HepG2 (cell line): ENCODE data around the gene MUC21. TPM values are rescaled to one million over a fixed set of nuclear protein-coding genes. Genes with fewer than 3 reads are reported as not detected.

Experiments used
- AGO2 ChIP-seq: fragments of 200-400 bp; formaldehyde crosslinking; optimal IDR thresholded peaks from 2 replicates; pipeline ENCODE3; 2017; ENCODE audit warnings: mild to moderate bottlenecking, low read depth, low read length, moderate library complexity
- KLF13 ChIP-seq: sonication (generic); formaldehyde crosslinking; IDR thresholded peaks from 2 replicates; pipeline ENCODE4 v1.4.0; 2020; ENCODE audit warnings: mild to moderate bottlenecking, missing genetic modification reagents
- MBD4 ChIP-seq: IDR thresholded peaks from 2 replicates; pipeline ENCODE4 v1.6.1; 2012; ENCODE audit warnings: low read length, inconsistent platforms, borderline replicate concordance
- MZF1 ChIP-seq: sonication (generic); formaldehyde crosslinking; IDR thresholded peaks from 2 replicates; pipeline ENCODE4 v1.8.1; 2023; ENCODE audit warnings: mild to moderate bottlenecking, missing genetic modification reagents, borderline replicate concordance
- ZNF615 ChIP-seq: sonication (generic); formaldehyde crosslinking; IDR thresholded peaks from 2 replicates; pipeline ENCODE4 v1.5.0; 2020; ENCODE audit warnings: mild to moderate bottlenecking, missing genetic modification reagents, borderline replicate concordance
- polyA plus RNA-seq, 8 experiments: library from polyadenylated mRNA; depleted of rRNA in 3 of 8; stranded (reverse) in 7 of 8; unstranded in 1 of 8; fragments of >200 nt; fragmentation: Illumina TruSeq in 4 of 8; extraction: Trizol in 4 of 8; gene quantifications; 2 replicates each; pipeline versions ENCODE4 v1.2.1 to v1.2.3, GENCODE V29; 2011 to 2016; ENCODE audit warnings: low read depth in 4 of 8, missing spikeins in 1 of 8, mixed read lengths in 1 of 8; ENCODE audit not compliant: insufficient read depth in 1 of 8
- total RNA-seq, 5 experiments: library from RNA; depleted of rRNA; stranded (reverse); fragments of >200 nt; fragmentation: Illumina TruSeq; extraction: Trizol; gene quantifications; 2 replicates each; pipeline ENCODE4 v1.2.3, GENCODE V29; 2016; ENCODE audit warnings: low read depth in 1 of 5
- TF ChIP-seq, protein P1 (sequence below): IDR thresholded peaks from 2 replicates; pipeline ENCODE4 v1.6.1; 2016; ENCODE audit warnings: low read depth, missing genetic modification reagents, missing compliant biosample characterization
- TF ChIP-seq, protein P2 (sequence below), 2 experiments: fragments of 450-650 bp in 1 of 2; sonication (generic) in 1 of 2; formaldehyde crosslinking; IDR thresholded peaks; 2 replicates each; pipeline versions ENCODE4 v1.5.0 to v1.8.0; 2020 to 2022; ENCODE audit warnings: mild to moderate bottlenecking in 1 of 2, missing genetic modification reagents in 1 of 2
- TF ChIP-seq, protein P3 (sequence below): sonication (generic); formaldehyde crosslinking; IDR thresholded peaks from 2 replicates; pipeline ENCODE4 v1.4.0; 2020; ENCODE audit warnings: missing genetic modification reagents, low read depth, mild to moderate bottlenecking, borderline replicate concordance
- TF ChIP-seq, protein P4 (sequence below): sonication (generic); formaldehyde crosslinking; IDR thresholded peaks from 2 replicates; pipeline ENCODE4 v1.4.0; 2020; ENCODE audit warnings: missing genetic modification reagents, borderline replicate concordance
- TF ChIP-seq, protein P5 (sequence below): sonication (generic); formaldehyde crosslinking; IDR thresholded peaks from 2 replicates; pipeline ENCODE4 v1.5.0; 2020; ENCODE audit warnings: mild to moderate bottlenecking, missing genetic modification reagents, moderate library complexity

The MUC21 gene
- total and polyA plus RNA-seq, 2 of the 13 experiments (the other 11 are each of a cell fraction or from before 2014, with no cell fraction given), result not detected

DNA sequence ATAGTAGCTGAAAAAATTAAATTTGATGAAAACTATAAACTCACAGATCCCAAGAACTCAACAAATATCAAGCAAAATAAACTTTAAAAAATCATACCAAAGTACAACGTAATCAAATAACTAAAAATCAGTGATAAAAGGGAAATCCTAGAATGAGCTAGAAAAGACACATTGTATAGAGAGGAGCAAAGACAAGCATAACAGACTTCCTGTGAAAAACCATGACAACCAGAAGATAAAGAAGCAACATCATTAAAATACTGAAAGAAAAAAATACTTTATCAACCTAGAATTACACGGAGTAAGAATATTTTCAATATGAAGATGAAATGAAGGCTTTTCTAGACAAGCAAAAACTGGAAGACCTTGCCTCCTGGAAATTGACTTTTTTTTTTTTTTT, 36.5 kb downstream of the MUC21 start (continued):
- TF ChIP-seq, protein P1, sequence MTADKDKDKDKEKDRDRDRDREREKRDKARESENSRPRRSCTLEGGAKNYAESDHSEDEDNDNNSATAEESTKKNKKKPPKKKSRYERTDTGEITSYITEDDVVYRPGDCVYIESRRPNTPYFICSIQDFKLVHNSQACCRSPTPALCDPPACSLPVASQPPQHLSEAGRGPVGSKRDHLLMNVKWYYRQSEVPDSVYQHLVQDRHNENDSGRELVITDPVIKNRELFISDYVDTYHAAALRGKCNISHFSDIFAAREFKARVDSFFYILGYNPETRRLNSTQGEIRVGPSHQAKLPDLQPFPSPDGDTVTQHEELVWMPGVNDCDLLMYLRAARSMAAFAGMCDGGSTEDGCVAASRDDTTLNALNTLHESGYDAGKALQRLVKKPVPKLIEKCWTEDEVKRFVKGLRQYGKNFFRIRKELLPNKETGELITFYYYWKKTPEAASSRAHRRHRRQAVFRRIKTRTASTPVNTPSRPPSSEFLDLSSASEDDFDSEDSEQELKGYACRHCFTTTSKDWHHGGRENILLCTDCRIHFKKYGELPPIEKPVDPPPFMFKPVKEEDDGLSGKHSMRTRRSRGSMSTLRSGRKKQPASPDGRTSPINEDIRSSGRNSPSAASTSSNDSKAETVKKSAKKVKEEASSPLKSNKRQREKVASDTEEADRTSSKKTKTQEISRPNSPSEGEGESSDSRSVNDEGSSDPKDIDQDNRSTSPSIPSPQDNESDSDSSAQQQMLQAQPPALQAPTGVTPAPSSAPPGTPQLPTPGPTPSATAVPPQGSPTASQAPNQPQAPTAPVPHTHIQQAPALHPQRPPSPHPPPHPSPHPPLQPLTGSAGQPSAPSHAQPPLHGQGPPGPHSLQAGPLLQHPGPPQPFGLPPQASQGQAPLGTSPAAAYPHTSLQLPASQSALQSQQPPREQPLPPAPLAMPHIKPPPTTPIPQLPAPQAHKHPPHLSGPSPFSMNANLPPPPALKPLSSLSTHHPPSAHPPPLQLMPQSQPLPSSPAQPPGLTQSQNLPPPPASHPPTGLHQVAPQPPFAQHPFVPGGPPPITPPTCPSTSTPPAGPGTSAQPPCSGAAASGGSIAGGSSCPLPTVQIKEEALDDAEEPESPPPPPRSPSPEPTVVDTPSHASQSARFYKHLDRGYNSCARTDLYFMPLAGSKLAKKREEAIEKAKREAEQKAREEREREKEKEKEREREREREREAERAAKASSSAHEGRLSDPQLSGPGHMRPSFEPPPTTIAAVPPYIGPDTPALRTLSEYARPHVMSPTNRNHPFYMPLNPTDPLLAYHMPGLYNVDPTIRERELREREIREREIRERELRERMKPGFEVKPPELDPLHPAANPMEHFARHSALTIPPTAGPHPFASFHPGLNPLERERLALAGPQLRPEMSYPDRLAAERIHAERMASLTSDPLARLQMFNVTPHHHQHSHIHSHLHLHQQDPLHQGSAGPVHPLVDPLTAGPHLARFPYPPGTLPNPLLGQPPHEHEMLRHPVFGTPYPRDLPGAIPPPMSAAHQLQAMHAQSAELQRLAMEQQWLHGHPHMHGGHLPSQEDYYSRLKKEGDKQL (CRISPR knock-in tag), result no peak
- TF ChIP-seq, protein P2, sequence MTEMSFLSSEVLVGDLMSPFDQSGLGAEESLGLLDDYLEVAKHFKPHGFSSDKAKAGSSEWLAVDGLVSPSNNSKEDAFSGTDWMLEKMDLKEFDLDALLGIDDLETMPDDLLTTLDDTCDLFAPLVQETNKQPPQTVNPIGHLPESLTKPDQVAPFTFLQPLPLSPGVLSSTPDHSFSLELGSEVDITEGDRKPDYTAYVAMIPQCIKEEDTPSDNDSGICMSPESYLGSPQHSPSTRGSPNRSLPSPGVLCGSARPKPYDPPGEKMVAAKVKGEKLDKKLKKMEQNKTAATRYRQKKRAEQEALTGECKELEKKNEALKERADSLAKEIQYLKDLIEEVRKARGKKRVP (CRISPR knock-in tag; IDR thresholded peaks at IDR 0.05), result no peak
- TF ChIP-seq, protein P3, sequence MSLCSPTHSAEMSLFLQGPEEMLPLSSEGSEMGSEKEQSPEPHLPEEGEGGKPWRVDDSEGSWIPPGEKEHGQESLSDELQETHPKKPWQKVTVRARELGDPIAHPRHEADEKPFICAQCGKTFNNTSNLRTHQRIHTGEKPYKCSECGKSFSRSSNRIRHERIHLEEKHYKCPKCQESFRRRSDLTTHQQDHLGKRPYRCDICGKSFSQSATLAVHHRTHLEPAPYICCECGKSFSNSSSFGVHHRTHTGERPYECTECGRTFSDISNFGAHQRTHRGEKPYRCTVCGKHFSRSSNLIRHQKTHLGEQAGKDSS (CRISPR knock-in tag), result no peak
- TF ChIP-seq ZNF615 (CRISPR knock-in tag) (no peak), MBD4 (no peak), MZF1 (CRISPR knock-in tag) (no peak), AGO2 (no peak), KLF13 (CRISPR knock-in tag) (no peak)
- TF ChIP-seq, protein P4, sequence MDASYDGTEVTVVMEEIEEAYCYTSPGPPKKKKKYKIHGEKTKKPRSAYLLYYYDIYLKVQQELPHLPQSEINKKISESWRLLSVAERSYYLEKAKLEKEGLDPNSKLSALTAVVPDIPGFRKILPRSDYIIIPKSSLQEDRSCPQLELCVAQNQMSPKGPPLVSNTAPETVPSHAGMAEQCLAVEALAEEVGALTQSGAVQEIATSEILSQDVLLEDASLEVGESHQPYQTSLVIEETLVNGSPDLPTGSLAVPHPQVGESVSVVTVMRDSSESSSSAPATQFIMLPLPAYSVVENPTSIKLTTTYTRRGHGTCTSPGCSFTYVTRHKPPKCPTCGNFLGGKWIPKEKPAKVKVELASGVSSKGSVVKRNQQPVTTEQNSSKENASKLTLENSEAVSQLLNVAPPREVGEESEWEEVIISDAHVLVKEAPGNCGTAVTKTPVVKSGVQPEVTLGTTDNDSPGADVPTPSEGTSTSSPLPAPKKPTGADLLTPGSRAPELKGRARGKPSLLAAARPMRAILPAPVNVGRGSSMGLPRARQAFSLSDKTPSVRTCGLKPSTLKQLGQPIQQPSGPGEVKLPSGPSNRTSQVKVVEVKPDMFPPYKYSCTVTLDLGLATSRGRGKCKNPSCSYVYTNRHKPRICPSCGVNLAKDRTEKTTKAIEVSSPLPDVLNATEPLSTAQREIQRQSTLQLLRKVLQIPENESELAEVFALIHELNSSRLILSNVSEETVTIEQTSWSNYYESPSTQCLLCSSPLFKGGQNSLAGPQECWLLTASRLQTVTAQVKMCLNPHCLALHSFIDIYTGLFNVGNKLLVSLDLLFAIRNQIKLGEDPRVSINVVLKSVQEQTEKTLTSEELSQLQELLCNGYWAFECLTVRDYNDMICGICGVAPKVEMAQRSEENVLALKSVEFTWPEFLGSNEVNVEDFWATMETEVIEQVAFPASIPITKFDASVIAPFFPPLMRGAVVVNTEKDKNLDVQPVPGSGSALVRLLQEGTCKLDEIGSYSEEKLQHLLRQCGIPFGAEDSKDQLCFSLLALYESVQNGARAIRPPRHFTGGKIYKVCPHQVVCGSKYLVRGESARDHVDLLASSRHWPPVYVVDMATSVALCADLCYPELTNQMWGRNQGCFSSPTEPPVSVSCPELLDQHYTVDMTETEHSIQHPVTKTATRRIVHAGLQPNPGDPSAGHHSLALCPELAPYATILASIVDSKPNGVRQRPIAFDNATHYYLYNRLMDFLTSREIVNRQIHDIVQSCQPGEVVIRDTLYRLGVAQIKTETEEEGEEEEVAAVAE (CRISPR knock-in tag), result no peak
- TF ChIP-seq, protein P5, sequence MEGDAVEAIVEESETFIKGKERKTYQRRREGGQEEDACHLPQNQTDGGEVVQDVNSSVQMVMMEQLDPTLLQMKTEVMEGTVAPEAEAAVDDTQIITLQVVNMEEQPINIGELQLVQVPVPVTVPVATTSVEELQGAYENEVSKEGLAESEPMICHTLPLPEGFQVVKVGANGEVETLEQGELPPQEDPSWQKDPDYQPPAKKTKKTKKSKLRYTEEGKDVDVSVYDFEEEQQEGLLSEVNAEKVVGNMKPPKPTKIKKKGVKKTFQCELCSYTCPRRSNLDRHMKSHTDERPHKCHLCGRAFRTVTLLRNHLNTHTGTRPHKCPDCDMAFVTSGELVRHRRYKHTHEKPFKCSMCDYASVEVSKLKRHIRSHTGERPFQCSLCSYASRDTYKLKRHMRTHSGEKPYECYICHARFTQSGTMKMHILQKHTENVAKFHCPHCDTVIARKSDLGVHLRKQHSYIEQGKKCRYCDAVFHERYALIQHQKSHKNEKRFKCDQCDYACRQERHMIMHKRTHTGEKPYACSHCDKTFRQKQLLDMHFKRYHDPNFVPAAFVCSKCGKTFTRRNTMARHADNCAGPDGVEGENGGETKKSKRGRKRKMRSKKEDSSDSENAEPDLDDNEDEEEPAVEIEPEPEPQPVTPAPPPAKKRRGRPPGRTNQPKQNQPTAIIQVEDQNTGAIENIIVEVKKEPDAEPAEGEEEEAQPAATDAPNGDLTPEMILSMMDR (CRISPR knock-in tag), result no peak
